Measurements from ENCODE around the gene NEDD4L.
"Not testable (repeated sequence)": the region's sequence is repeated elsewhere in the genome, so short reads cannot be mapped to it uniquely, and the experiment has no call there.

The NEDD4L gene

GRCh38 chr18:58266291-58266690 lies 222.3 kb downstream of the NEDD4L start:
- DNase-seq (ENCODE audit: low read depth in 2 of 2), result no peak

GRCh38 chr18:58267493-58267892 lies 223.5 kb downstream of the NEDD4L start:
- no peak for DNase-seq (ENCODE audit: low read depth in 2 of 2)

- no peak for DNase-seq (ENCODE audit: low read depth in 2 of 2)
Observed at GRCh38 chr18:58268849-58269248, 224.8 kb downstream of the NEDD4L start.

GRCh38 chr18:58269931-58270330 lies 225.9 kb downstream of the NEDD4L start:
- DNase-seq (ENCODE audit: low read depth in 2 of 2), result no peak

DNA sequence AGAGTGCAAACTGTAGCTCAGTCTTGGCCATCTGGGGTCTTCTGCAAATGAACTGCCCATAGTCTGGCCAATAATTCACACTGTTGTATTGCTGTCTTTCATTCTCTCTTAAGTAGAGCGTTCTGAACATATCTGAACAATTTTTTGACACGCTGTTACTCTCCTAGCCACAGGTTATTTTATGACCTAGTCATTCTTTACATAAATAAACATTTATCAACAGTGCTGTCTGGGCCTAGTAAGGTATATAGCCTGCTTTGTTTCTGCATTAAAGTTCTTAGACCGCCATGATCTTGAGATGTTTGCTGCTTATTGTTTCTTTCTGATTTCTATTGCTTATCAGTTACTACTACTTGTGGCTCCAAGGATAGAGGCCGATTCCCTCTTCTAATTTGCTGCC lies 226.4 kb downstream of the NEDD4L start:
- no peak for DNase-seq (ENCODE audit: low read depth in 2 of 2)

DNA sequence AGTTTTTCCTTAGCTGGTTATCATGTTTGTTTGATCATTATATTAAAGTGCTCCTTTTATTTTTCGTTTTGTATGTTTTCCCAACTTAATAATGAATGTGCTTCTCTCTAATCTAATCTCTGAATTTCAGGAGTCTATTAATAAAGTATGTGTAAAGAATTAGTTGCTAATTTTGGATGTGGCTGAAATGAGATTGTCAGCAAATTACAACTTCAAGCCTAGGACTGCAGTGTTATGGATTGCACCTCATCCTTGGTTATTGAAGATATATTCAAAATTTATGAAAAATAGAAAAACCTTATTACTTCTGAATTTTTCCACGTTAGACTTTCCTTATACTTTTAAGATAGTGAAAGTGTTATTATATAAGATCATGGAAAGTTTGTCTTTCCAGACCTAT lies 227.7 kb downstream of the NEDD4L start:
- no peak for DNase-seq (ENCODE audit: low read depth in 2 of 2)

- DNase-seq (ENCODE audit: low read depth in 2 of 2), result no peak
Observed at GRCh38 chr18:58272209-58272608, 228.2 kb downstream of the NEDD4L start.

DNA sequence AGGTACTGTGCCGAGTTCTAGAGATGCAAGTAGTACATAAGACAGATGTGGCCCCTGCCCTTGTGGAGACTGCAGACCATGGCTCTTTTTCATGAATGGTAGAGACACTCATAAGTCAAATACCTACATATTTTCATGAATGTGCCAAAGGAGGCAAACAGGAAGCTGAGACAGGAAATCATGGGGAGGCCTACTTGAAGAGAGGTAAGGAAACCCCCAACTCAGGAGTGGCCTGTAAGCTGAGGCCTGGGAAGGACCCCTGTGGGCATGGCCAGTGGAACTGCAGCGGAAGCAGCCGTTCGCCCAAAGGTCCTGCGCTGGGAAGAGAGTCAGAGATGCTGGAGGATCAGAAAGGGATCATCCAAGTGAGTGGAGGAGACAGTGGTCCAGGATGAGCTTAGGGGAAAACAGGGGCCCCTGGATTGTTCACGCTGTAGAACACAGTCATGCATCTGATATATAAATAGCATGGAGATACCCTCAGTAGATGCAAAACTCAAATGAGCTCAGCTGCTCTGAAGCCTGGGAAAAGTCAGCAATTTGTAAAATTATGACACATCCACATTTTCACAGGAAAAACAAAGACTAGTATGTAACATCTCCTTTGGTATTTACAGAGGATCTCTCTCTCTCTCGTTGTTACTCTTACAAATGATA lies 228.9 kb downstream of the NEDD4L start:
- no peak for DNase-seq (ENCODE audit: low read depth in 2 of 2)

DNA sequence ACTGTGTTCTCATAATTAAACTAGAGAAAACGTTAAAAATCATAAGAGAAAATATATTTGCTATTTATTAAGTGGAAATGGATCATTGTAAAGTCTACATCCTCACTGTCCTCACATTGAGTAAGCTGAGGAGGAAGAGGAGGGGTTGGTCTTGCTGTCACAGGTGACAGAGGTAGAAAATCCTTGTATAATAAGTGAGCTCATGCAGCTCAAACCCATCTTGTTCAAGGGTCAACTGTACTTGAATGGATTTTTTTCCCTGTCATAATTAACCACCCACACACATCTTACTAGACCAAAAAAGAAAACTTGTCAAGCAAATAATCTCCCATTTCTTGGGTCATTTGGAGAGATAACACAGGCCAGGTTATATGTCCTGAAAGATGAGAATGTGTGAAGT lies 231.2 kb downstream of the NEDD4L start:
- DNase-seq (ENCODE audit: low read depth in 2 of 2), result no peak

DNA sequence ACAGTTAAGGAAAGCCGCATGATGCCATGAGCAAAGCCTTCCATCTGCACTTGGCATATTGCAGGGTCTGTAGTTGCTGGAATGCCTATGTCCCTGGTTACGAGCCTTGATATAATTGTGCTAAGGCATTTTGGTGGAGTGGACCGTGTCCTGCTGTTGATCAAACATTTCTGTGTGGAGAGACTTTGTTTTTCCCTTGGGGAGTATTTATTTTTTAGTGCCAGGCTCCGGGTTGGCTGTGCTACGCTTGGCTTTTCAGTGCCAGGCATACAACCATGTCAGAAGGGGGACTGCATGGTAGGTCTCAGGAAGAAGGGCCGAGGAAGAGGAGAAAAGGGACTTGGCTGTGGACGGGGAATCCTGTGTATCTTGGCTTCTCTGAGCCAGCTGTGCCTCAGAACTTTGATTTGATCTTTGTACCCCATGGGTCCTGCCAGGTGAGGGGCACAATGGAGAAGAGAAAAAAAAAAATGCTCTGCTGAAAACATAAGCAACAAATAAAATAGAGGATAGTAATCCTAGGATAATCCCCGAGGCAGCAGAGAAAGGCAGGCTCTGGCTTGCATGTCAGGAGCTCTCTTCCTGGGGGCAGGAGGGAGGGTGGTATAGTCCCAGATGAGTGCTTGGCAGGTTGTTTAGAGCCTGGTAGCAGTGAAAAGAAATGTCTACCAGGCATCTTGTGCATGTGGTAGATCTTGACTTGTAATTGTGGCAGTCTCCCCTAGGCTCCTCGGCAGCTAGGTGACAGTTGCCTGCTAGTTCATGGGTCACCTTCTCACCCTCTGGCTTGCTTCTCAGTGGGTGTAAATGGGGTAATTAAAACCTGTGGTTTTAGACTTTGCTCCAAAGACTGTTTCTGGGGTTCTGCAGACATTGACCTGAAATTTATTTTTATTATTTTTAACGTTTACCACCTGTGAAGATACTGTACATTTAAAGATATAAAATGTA lies 233.0 kb downstream of the NEDD4L start:
- DNase-seq (ENCODE audit: low read depth in 2 of 2), result no peak

DNA sequence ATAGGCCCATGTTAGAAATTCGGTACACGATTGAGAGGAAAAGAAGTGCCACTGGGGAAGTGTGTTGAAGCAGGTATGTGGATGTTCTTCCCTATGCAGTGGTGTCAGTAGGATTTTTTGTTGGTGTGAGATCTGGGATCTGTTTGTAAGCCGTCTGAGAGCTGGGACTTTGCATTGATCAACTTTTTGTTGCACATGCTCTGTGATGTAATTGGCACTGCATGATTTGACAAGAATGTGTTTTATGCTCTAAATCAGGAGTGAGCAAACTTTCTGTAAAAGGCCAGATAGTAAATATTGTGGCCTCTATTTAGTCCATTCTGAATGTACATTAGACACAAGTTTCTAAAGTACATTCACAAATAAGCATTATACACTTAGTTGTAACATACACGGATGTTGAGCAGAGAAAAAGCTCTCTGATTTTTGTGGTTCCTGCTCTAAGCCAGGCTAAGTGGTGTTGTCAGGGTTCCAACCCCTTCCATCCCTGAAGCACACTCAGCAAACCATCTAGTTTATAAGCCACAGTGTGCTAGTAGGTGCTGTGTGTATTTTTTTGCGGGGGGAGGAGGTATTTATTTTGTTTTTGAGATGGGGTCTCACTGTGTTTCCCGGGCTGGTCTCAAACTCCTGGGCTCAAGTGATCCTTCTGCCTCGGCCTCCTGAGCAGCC lies 235.6 kb downstream of the NEDD4L start:
- DNase-seq (ENCODE audit: low read depth in 2 of 2), result no peak

DNA sequence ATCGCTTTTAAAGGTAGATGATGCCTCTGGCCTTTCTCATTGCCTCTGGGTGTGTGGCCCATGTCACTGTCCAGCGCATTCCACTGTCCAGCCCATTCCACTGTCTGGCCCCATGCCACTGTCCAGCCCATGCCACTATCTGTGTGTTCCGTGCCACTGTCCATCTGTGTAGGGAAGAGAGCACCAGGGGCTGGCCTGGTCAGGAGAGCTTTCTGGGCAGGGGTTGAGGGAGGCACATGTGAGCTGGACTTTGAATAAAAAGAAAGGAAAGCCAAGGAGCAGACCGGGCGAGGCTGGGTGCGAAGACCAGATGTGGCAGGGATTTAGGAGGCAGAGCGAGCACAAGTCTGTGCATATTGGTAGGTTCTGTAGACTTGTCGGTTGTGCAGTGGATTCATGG lies 236.2 kb downstream of the NEDD4L start:
- DNase-seq (ENCODE audit: low read depth in 2 of 2), result no peak

DNA sequence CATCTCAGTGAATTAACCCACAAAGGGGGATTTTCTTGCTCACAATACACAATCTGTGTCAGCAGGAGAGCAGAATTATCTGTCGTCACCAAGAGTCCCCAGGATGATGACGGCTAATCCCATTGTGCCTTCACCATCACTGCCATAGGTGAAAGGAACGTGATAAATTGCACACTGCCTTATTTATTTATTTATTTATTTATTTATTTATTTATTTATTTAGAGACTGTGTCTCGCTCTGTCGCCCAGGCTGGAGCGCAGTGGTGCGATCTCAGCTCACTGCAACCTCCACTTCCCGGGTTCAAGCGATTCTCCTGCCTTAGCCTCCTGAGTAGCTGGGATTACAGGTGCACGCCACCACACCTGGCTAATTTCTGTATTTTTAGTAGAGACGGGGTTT lies 238.8 kb downstream of the NEDD4L start:
- not testable (repeated sequence) for DNase-seq (ENCODE audit: low read depth in 2 of 2)

DNA sequence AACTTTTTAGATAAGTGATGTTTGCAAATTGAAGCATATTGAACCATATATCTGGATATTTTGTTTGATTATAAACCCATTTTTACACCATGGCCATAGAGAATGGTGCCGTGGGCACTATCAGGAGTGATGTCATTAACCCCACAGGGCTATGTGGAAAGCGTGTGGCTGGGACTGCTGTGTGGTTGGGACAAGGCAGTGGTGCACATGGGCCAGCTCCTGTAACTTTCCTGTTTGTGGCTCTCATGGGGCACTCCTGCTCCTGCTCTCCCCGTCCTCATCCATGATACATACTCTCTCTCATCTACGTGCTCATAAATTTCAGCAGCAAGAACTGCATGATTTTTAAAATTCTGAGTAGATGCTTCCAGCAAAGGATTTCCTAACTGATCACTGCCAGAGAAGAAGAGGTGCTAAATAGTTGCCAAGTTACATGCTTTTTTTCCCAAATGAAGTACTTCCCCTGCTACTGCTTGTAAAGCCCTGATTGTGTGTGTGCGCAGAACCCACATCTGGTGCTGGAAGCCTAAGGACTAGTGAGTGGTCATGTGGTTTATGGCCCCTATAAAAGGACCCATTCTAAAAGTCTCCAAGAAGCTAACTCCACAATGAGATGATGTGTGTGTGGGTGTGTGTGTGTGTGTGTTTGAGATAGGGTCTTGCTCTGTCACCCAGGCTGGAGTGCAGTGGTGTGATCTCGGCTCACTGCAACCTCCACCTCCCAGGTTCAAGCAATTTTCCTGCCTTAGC lies 240.8 kb downstream of the NEDD4L start:
- DNase-seq (ENCODE audit: low read depth in 2 of 2), result no peak

DNA sequence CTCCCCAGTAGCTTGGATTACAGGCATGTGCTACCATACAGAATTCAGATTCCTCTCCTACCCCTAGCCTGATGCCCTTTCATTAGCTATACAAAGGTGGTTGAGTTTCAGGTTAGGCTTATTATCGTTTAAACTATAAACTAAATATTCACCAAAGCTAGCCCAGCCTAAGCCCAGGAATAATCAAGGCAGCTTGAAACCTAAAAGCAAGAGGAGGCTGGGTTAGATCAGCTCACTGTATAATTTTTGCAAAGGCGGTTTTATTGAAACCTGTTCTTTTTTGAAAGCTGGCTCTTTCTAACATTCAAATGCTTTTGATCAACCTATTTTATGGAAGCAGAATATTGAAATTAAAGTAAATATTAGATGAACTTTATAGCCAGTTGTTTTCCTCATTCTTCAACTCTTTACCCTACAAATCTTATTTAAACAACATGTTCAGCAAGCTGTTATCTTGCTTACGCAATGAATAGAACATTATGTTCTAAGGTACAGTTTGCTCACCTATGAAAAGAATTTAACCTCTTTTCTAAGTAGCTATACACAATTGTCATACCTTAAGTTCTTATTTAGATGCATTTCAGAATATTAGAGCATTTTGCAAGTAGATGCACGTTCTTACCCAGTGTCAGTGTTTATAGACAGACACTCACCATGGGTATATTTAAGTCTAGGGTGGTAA lies 241.6 kb downstream of the NEDD4L start:
- DNase-seq (ENCODE audit: low read depth in 2 of 2), result no peak

GRCh38 chr18:58286632-58287352 lies 242.8 kb downstream of the NEDD4L start:
- DNase-seq (ENCODE audit: low read depth in 2 of 2), result no peak

DNA sequence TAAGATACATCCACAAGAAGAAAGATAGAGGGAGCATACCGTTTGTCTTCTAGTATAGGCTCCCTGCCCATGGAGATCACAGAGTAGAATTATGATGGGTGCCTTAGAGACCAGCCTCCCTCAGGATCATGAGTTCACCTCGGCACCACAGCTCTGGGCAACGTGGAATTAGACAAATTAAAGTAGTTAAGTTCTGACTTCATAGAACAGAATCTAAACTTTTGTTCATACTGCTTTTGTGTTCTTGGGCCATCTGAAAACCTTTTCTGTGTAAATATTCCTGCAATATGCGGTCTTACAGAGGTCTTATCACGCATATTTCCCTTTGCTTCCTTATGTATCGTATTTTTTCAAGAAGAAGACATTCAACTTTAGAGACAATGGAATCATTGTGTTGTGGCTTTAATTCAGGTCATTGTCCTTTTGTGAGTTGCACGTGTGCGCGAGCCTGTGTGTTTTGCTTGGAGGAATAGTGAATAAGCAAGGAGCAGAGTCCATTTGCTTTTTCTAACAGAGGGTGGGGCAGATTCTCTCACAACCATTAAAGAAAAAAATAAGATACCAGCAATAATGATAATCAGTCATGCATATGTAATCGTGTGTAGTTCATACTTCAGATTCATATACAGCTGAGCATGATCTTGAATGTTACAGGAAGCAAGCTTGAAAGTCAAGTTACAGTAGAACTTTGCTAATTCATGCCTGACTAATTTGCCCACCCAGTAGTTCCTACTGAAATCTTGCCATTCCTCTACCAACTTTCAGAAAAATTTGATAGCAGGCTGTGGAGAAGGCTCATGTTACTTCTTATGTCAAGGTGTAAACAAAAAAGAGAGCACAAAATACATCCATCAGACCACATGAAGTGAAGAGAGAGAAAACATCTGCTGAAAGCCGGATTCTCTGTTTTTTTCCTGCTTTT lies 243.6 kb downstream of the NEDD4L start:
- DNase-seq (ENCODE audit: low read depth in 2 of 2), result no peak

DNA sequence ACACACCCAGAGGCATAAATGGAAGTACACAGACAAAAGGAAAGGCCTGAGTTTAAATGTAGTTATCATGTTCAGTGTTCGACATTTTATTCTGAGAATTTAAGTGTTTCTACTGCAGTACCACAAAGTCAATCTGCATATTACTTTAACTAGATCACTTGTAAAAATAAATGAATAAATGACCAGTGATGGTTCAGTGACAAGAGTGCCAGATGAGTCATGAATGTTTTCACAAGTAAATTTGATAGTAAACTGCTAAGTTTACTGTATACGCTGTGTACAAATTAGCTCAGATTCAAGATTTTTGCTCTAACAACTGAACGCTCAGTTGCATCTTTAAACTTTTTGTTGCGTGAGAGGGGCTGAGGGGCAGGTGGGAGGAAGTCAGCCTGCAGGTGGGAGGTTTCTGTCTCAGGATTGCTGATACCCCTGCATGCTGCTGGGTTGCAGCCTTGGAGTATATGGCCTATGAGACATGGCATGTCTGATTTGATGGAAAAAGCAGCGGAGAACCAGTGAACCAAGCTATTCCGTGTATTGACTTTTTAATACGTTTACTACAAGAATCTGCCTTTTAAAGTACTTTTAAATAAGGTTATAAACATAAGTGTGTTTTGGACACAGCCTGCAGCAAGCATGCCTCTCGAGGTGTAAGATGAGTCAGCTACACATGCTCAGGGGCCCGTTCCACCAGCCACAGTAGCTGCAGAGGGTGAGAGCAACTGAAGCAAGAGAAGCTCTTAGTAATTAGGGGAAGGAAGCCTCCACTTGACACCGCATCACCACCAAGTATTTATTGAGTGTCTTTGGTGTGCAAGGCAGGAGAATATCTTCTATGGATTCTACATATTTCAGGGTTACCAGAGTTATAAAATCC lies 245.1 kb downstream of the NEDD4L start:
- no peak for DNase-seq (ENCODE audit: low read depth in 2 of 2)
